ENCODE data around the gene DDX31.
A peak's percentile ranks its signal among the peaks of the same experiment; 100 is the strongest.
"Not testable (repeated sequence)": the region's sequence is repeated elsewhere in the genome, so short reads cannot be mapped to it uniquely, and the experiment has no call there.

DDX31 gene

DNA sequence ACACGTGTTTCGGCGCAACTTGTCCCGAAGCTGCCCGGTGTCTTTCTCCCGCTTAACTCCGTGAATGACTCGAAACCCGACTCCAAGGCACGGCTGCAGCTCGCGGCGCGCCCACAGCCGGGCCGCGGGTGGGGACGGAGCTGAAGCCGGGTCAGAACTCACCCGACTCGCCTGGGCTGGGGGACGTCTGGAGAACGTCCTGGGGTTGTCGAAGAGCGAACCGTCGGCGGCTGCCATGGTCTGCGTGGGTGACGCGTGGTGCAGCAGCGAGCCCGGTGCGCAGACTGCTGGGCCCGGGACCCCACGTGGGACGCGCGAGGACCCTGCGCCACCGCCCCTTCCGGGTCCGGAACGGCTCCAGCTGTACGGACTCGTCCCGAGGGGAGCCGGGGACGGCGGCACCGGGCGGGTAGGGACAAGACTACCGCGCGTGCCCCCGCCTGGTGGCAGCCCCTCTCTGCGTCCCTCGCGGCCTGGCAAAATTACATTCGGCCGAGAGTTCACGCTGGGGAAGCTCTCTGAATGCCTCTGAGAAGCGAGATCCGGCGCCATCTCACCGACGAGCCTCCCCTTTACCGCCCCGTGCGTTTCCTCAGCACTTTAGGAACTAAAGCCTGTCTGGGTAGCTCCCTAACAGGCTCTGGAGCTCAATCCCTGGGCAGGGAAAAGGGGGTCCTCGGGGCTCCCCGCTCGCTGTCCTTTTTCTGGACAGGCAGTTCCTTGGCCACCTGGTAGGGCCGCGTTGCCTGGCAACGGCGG is at the start of gene DDX31:
Gene DDX31, minus strand, starts transcription at position 286 of the 759 bp plus-strand sequence. Its CDS starts 49 bp downstream, at position 237.
- DNase-seq = peak; percentile 66 to 82

DNA sequence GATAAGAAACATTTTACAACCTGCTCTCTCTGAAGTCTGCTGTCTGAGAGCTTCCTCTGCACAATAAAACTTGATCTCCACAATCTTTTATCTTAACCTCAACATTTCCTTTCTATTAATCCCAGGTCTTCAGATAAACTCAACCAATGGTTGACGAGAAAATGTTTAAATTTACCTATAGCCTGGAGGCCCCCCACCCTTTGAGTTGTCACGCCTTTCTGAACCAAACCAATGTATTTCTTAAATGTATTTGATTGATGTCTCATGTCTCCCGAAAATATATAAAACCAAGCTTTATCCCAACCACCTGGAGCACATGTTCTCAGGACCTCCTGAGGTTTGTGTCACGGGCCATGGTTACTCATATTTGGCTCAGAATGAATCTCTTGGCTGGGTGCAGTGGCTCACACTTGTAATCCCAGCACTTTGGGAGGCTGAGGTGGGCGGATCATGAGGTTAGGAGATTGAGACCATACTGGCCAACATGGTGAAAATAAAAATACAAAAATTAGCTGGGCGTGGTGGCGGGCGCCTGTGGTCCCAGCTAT is 48.7 kb upstream of the DDX31 start:
- not testable (repeated sequence) for DNase-seq

DNA sequence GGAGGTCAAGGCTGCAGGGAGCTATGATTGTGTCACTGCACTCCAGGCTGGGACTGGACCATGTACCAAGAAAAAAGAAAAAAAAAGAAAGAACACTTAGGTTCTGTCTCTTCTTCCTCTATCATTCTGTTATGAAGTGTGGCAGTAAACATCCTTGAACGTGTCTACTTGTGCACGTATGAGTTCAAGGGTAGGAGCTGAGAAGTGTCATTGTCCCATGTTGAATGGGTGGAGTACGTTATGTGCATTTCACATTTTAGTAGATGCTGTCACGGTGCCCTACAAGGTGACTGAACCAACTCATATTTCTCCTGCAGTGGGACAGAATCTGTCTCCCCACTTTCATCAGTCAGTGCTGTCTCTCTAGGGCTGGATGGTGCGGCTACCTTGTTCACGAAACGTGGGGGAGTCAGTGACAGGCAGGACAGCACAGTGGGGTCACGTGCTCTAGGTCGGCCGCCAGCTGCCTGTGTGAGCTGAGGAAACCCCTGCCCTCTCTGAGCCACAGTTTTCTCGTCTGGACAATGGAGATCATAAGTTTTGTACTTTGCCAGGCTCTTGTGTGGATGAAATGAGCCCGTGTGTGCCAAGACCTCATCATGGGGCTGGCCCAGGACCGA is 47.7 kb upstream of the DDX31 start:
- DNase-seq = no peak

DNA sequence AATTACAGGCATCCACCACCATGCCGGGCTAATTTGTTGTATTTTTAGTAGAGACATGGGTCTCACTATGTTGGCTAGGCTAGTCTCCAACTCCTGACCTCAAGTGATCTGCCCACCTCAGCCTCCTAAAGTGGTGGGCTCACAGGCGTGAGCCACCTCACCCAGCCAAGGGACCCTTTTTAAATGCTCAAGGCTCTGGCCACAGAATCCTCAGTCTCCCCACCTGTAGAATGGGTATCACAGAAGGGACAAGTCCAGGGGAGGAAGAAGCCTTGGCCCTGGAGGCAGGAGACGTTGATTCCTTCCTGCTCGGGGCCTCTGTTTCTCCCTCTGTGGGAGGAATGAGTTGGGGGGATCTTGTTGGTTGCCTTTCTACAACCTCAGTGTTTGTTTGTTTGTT is 46.2 kb upstream of the DDX31 start:
- DNase-seq = no peak

DNA sequence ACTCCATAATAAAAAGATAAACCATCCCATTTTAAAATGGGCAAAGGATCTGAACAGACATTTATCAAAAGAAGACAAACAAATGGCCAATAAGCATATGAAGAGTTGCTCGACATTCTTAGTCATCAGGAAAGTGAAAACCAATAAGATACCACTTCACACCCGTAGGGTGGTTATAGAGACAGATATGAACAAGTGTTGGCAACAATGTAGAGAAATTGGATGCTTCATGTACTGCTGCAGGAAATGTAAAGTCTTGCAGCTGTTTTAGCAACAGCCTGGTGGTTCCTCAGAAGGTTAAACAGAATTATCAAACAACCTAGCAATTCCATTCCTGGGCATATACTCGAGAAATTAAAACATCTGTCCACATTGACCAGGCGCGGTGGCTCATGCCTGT is 43.0 kb upstream of the DDX31 start:
- DNase-seq = no peak

DNA sequence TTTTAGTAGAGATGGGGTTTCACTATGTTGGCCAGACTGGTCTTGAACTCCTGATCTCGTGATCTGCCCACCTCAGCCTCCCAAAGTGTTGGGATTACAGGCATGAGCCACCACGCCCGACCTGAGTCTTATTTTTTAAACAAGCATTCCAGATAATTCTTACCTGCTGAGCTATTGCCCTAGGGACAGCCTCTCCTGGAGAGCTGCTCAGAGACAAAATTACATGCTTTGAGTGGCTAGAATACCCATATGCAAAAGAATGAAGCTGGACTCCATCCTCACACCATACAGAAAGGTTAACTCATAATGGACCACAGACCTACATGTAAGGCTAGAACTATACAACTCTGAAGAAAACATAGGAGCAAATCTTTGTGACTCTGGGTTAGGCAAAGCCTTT is 42.1 kb upstream of the DDX31 start:
- DNase-seq = no peak

DNA sequence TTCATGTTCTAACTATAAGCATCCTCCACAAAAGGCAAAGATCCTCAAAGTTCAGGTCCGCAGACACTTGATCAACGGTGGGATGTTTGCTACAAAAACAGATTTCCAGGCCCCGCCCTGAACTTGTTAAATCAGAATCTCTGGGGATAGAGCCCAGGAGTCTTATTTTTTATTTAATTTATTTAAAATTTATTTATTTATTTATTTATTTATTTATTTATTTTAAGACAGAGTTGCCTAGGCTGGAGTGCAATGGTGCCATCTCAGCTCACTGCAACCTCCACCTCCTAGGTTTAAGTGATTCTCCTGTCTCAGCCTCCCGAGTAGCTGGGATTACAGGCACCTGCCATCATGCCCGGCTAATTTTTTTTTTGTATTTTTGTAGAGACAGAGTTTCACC is 41.4 kb upstream of the DDX31 start:
- not testable (repeated sequence) for DNase-seq

DNA sequence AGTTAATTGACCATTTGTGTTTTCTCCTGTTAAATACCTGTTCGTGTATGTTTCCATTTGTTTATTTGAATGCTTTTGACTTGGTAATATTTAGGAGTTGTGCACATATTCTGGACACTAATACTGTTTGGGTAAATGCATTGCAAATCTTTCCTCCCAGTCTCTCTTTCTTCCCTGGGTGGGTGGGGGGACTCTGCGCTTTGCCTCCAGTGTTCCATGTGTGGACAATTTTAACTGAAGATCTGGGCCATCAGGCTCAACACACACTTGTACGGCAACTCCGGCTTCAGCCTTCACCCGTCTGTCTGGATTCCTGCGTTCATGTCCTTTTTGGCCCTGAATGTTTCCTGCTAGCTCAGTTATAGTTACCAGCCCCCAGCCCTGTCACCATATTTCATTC is 40.5 kb upstream of the DDX31 start:
- DNase-seq = no peak

DNA sequence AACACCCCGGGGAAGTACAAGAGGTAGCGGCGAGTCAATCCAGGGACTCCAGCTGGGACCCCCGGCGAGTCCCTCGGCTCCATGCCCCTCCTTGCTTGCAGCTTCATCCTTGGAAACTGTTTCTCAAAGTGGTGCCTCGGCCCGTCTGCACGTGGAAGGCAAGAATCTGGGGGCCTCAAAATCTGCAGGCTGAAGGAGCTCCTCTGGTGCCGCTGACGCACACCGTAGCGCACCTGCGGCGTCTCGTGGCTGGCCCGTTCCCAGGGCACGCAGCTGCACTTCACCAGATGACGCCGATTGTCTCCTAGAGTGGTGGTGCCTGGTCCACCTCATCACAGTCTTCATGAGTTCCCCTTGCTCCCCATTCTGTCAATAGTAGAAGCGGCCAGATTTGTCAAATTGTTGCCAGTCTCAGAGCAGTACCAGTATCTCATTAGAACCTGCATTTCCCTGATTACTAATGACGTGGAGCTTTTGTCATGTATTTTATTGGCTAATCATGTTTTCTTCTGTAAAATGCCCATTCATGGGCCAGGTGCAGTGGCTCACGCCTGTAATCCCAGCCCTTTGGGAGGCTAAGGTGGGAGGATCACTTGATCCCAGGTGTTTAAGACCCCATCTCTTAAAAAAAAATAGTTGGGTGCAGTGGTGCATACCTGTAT is 39.1 kb upstream of the DDX31 start:
- DNase-seq = no peak

DNA sequence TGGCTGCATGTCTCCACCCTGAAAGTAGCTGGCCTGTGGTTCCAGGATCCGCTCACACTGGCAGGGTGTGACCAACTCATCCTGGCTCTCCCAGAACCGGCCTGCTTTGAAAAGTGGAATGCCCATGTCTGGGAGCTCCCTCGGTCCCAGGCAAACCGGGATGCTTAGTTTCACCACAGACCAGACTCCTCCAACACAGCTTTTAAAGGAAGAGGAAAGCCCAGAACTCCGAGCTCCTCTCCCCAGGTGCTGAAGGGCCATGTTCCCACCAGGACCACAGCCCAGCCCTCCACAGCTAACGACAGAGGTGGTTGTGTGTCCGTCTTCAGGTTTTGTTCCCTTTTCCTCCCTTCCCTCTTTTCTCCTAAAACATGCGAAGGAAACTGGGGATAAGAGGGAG is 38.5 kb upstream of the DDX31 start:
- DNase-seq = no peak

DNA sequence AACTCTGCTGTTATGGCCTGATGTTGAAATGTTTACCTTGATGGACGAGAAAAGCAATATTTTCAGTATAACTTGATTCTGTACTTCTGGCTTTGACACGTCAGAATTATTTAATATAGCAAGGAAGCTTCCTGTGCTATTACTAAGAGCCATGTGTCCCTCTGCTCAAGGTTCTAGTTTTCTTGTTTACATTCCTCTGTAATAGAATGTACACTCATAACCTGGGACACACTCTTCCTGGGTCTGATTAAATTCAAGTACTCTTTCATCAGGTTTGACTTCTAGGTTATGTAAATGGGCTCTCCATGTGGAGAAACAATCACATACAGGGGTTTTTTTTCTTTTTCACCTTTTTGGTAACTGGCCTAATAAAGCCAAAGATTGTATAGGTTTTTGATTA is 33.6 kb upstream of the DDX31 start:
- DNase-seq = no peak

DNA sequence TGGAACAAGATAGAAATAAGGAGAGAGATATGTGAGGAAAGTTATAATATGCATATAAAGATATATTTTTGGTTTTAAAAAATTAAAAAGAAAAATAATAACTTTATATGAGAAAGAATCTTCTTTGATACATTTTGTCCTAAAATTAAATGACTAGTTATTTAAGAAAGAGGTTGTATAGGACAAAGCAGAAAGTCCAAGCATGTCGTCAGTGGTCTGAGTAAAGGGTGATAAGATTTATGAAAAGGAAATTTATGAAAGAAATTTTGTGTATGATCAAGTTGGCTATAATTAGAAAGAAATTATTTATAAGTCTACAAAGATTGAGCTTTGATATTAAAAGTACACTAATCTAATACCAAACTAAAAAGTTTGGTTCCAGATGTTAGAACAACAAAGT is 32.5 kb upstream of the DDX31 start:
- DNase-seq = no peak

DNA sequence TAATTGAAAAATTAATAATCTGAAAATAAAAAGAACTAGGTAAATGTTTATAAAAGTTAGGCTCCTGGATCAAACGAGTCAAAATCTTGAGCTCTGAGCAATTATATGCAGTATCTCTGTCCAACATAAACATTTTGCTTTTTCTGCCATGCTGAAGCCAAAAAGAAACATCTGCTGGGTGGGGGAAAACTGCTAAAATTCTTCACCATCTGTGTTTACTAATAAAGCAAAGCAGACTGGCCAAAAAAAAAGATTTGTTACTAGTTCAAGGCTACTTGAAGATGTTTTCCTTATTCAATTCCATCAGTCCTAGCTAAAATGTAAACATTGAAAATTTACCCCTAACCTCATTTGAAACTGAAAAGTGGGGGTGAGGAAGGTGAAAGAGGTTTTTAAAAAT is 30.2 kb upstream of the DDX31 start:
- DNase-seq = no peak

DNA sequence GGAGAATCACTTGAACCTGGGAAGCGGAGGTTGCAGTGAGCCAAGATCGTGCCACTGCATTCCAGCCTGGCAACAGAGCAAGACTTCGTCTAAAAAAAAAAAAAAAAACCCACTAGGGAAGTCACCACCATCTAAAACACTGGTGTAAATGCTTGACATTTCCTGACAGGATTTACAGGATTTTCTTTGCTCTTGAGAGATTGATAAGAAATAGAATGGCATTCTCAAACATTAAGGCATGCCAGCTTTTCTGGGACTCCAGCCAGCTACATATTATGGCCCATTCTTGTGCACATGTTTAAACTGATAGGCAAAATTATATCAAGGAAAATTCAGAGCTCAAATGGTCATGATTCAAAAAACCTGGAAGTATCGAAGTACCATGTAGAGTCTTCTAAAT is 29.2 kb upstream of the DDX31 start:
- DNase-seq = no peak

DNA sequence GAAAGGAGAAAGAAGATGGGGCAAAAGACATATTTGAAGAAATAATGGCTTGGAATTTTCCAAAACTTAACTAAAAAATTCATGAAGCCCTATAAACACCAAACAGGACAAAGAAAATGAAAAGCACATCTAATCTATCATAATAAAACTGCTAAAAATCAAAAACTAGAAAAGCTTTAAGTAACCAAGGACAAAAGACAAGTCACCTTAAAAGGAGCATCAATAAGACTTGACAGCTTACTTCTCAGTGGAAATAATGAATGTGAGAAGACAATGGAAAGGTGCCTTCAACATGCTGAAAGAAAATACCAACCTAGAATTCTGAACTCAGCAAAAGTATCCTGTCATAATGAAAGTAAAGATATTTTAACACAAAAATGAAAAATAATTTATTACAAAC is 27.4 kb upstream of the DDX31 start:
- no peak for DNase-seq

DNA sequence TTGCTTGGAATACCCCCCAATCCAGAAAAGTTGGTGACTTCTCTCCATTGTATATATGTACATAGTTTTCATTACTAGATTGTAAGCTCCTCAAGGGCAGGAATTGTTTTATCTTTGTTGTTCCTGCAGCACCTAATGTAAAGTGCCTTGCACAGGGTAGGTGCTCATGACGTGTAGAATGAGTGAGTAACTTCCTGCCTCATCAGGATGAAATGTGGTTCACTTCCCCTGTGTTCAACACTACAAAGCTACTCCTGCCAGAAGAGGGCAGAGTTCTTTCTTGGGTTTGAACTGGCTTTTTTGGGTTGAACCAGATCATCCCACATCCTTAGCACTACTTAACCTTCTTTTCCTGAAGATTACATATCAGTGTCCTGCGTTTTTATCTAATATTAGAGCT is 24.4 kb upstream of the DDX31 start:
- DNase-seq = no peak

DNA sequence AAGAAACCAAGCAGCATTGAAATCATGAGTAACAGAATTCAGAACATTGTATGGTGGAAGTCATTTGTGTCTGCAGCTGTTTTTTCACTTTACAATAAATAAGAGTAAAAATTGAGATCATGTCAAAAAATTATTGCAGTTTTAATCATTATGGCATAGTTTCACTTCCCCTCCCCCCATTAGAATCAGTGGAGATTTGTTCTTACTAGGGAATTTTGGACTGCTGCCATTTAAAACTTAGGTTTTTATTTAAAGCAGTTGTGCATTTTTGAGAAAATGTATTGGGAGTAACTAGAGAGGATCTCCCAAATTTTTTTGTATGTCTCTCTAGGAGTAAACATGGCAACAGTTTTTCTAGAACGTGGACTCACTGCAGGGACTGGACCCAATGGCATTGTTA is 20.9 kb upstream of the DDX31 start:
- no peak for DNase-seq

DNA sequence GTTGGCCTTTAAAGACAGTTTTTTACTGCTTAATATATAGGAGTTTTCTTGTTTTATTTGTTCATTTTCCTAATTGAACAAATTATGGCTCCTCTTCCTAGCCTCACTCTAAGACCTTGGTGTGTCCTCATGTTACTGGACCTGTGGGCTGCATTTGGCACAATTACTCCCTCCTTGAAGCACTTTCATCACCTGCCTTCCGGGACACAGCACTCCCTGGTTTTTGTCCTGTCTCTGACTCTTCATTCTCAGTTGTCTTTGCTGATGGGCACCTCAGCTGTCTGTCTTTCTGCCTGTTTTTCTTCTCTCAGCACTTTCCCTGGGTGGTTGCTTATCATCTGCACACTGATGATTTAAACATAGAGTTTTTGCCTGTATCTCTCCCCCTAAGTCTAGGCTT is 14.1 kb upstream of the DDX31 start:
- DNase-seq = no peak

DNA sequence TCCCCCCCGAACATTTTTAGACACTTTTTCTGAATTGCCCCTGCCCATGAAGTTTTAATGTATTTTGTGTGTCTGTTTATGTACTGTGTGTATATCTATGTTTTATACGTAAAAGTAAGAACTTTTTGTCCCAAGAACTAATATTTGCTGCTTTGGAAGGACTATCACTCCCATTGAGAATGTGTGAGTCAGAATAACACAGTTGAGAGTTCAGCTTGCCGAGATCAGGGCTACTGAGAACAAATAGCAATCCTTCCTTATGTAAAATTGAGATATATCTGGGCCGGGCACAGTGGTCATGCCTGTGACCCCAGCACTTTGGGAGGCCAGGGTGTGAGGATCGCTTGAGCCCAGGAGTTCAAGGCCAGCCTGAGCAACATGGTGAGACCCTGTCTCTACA is 11.8 kb upstream of the DDX31 start:
- DNase-seq = no peak

DNA sequence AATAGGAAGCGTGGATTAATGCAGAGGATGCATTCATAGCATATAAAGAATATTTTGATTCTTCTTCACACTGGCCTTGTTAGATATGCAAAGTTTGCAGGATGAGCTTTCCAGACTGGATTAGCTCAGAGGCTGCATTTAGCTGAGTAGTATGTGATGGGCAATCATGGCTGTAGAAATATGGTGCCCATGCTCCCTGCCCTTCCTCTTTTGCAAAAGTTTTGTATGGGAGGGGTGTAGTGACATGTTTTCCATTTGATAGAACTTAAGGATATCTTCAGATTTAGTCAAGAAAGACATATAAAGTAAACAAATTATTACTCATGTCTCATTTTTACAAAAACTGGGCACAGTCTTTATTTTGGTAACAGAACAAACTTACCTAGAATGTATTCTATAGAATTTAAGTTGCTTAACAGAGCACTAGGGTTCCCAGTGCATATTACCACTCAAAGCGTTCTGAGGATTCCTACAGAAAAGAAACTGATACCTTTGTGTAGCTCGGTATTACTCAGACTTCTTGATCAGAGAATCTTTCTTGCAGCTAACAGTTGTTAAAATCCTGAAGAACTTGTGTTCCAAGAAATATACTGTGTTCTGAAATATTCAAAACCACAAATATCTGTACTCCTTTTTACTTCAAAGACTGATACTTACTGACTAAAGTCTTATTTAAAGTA is 10.3 kb upstream of the DDX31 start:
- no peak for DNase-seq

DNA sequence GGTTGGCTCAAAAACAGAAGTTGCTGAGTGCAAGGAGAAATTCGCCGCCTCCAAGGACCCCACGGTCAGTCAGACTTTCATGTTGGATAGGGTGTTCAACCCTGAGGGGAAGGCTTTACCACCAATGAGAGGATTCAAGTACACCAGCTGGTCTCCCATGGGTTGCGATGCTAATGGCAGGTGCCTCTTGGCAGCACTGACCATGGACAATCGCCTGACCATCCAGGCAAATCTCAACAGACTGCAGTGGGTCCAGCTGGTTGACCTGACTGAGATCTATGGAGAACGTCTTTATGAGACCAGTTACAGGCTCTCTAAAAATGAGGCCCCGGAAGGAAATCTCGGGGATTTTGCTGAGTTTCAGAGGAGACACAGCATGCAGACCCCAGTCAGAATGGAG is 8.2 kb upstream of the DDX31 start:
- DNase-seq = no peak

DNA sequence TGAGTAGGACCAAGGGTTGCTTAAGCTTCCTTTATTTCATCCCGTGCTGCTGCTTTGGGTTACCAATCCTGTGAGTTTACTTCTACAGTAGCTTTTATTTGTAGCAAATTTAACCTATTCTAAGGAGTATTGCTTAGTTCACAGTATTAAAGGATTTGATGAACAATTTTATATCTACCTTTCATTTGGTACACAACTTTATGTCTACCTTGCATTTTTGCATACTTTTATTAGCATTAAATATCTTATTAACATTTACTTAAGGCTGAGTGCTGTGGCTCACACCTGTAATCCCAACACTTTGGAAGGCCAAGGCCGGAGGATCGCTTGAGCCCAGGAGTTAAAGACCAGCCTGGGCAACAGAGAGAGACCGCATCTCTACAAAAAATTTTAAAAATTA is 4.7 kb upstream of the DDX31 start:
- no peak for DNase-seq

DNA sequence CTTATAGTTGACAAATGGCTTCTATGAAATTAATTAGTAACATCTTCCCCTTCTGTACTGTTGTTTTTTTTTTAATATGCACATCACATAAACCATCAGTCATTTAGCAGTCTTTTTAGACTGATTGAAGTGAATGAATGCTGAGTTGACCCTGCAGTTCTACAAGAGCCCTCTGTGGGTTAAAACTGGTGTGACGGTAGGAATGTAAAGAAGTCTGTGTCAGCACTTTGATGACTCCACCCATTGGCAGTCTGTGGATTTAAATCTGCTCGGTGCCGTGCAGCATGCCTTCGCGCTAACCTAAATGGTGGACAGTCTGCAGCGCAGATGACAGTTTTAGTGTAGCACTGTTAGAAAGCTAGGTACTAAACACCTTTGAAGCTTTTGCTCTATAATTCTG is 3.6 kb upstream of the DDX31 start:
- DNase-seq = no peak

DNA sequence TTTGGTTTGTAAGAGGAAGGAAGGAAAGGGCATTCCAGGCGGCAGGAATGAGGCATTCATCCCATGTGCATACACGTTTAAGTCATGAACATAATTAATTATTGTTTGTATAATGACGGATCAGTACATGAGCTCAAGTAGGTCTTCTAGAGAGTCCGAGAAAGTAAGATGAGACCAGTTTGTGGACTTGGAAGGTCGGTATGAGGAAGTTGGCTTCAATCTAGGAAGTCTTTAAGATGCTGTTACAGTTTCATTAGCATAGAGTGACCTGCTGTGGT is 2.6 kb upstream of the DDX31 start:
- no peak for DNase-seq
